CD4-positive, CD25-positive, alpha-beta regulatory T cell (primary cell): ENCODE measurements around the gene RAB26. TPM values are rescaled to one million over a fixed set of nuclear protein-coding genes. Genes with fewer than 3 reads are reported as not detected.

Experiments used
- ATAC-seq, 2 donors: fragments of 150-1000 bp; cut with Tn5 transposase; one replicate each; pipeline ENCODE4 v1.10.0; 2021; ENCODE audit warnings: low read depth in 2 of 2, moderate number of reproducible peaks in 2 of 2, moderate library complexity in 1 of 2
- DNase-seq, 3 donors: peaks; one replicate each; pipeline versions ENCODE4 v3.0.0 to v3.0.0-alpha.2; 2012 to 2022; ENCODE audit warnings: mixed read lengths in 1 of 3
- H3K27ac ChIP-seq: one replicate; pipeline ENCODE4 v1.7.0; 2013; ENCODE audit warnings: mild to moderate bottlenecking, low read length; ENCODE audit not compliant: insufficient read depth, poor library complexity, severe bottlenecking
- H3K27me3 ChIP-seq: one replicate; pipeline ENCODE4 v1.7.0; 2013; ENCODE audit warnings: low read length; ENCODE audit not compliant: control insufficient read depth, insufficient read depth
- H3K36me3 ChIP-seq: one replicate; pipeline ENCODE4 v1.7.0; 2013; ENCODE audit warnings: mild to moderate bottlenecking, low read length, moderate library complexity; ENCODE audit not compliant: control insufficient read depth, insufficient read depth
- H3K4me1 ChIP-seq: 2 replicates; pipeline ENCODE4 v1.7.0; 2013; ENCODE audit warnings: mild to moderate bottlenecking, low read length; ENCODE audit not compliant: insufficient read depth, control insufficient read depth, poor library complexity, severe bottlenecking
- H3K4me3 ChIP-seq: one replicate; pipeline ENCODE4 v1.7.0; 2013; ENCODE audit warnings: low read depth, mild to moderate bottlenecking, low read length, moderate library complexity
- H3K9me3 ChIP-seq, 2 experiments: 1 replicate in 1 of 2; 2 replicates in 1 of 2; pipeline ENCODE4 v1.7.0; 2013; ENCODE audit warnings: low read length in 2 of 2, mild to moderate bottlenecking in 1 of 2, moderate library complexity in 1 of 2; ENCODE audit not compliant: control insufficient read depth in 2 of 2
- H3K27ac Mint-ChIP-seq, 3 donors: one replicate each; pipeline ENCODE4 v1.8.0; 2020 to 2022; ENCODE audit warnings: mild to moderate bottlenecking in 3 of 3, mixed read lengths in 3 of 3, moderate library complexity in 2 of 3
- H3K27me3 Mint-ChIP-seq: one replicate; pipeline ENCODE4 v1.8.0; 2022; ENCODE audit warnings: mild to moderate bottlenecking, mixed read lengths
- H3K36me3 Mint-ChIP-seq: one replicate; pipeline ENCODE4 v1.8.0; 2020; ENCODE audit warnings: mixed read lengths
- H3K4me1 Mint-ChIP-seq, 4 donors: one replicate each; pipeline ENCODE4 v1.8.0; 2020 to 2022; ENCODE audit warnings: mixed read lengths in 4 of 4, mild to moderate bottlenecking in 1 of 4
- H3K4me3 Mint-ChIP-seq, 4 donors: one replicate each; pipeline ENCODE4 v1.8.0; 2020 to 2022; ENCODE audit warnings: mild to moderate bottlenecking in 4 of 4, mixed read lengths in 4 of 4, moderate library complexity in 3 of 4
- H3K9me3 Mint-ChIP-seq, 7 donors: one replicate each; pipeline ENCODE4 v1.8.0; 2020 to 2022; ENCODE audit warnings: mixed read lengths in 7 of 7, mild to moderate bottlenecking in 3 of 7, moderate library complexity in 2 of 7
- polyA plus RNA-seq, 4 donors: library from polyadenylated mRNA; unstranded; fragments of 300-500 nt; fragmentation: Illumina TruSeq; gene quantifications; one replicate each; pipeline ENCODE4 v1.2.3, GENCODE V29; 2021
- total RNA-seq: library from RNA; stranded (reverse); gene quantifications from one replicate; pipeline ENCODE4 v1.2.3, GENCODE V29; 2022

Gene RAB26
- total and polyA plus RNA-seq, 5 donors from 2014 or later = 0.38 to 1.2 (median 0.93) TPM; not detected in 1

DNA sequence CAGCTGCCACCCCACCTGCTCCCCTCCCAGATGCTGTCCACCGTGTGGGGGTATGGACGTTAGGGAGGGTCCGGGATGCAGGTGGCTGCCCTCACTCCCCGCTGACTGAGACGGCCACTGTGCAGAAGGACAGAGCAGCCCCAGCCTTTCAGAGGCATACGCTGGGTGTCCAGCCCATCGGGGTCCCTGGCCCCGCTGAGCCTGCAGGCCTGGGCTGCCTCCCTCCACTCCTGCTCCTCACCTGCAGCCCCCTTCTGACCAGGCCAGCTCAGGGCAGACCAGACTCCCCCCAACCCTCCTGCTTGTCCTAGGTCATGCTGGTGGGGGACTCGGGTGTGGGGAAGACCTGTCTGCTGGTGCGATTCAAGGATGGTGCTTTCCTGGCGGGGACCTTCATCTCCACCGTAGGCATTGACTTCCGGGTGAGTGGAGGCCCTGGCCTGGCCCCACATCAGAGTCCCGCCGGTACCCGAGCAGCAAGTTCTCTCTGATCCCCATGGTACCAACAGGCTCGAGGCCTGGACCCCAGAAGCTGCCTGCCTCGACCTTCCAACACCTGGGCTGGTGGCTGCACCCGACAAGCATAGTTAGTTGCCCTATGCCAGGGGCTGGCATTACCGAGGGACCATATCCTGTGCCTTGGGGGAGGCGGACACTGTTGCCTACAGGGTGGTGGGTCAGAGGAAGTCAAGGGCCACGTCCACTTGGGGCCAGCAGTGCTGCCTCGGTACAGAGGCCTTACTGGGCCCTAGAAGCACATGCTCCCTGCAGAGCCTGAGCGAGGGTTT, 1.4 kb downstream of the RAB26 start:
- no peaks in the 10 kb centered on the region for H3K27me3 ChIP-seq
- H3K9me3 Mint-ChIP-seq = no peaks in the 10 kb centered on the region
- H3K27ac ChIP-seq = no peak overlapping the region
- peaks cover 6% of the 10 kb centered on the region for H3K27me3 Mint-ChIP-seq
- no peak for ATAC-seq
- peaks cover 54% of the 10 kb centered on the region for H3K4me1 ChIP-seq
- H3K4me1 Mint-ChIP-seq = peaks cover 0 to 54% (median 14%) of the 10 kb centered on the region in 4 donors
- peaks cover 5% of the 10 kb centered on the region for H3K36me3 Mint-ChIP-seq
- H3K36me3 ChIP-seq = peaks cover 6% of the 10 kb centered on the region
- DNase-seq = no peak
- peak overlapping the region in 3 of 4 donors; percentile 44 to 48 (median 46) for H3K4me3 Mint-ChIP-seq
- no peaks in the 10 kb centered on the region for H3K9me3 ChIP-seq
- H3K27ac Mint-ChIP-seq = no peak overlapping the region
- no peak overlapping the region for H3K4me3 ChIP-seq

DNA sequence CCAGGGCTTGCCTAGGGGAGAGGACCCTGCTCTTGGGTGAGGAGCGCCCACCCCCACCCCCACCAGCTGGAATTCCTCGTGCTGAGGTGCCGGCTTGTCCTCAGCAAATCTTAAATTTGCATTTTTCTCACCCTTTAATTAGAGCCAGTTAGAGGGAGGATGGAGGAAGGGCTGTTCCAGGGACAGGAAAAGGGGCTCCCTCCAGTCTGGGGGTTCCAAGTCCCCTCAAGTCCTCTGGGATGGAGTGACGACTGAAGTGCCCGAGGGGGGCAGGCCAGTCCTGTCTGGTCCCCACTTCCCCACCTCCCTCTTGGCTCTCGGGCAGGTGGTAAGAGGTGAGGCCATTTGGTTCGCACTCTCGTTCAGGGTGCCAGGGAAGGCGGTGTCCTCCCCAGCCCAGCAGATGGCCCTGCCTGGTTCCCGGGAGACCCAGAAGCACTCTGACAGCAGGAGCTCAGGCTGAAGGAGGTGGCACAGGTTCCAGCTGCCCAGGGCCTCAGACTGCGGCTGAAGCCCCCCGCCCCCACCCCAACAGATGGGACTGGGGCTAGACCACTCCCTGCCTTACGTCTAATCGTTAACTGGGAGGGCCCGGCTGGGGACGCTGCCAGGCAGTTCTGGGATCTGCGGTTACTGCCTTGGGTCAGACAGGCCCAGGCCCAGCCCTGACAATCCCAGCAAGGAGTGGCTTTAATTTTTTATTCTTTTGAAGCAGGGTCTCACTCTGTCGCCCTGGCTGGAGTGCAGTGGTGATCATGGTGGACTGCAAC, 2.2 kb downstream of the RAB26 start:
- no peaks in the 10 kb centered on the region for H3K9me3 ChIP-seq
- H3K36me3 ChIP-seq = peaks cover 6% of the 10 kb centered on the region
- ATAC-seq = no peak
- no peak for DNase-seq
- peaks cover 0 to 57% (median 18%) of the 10 kb centered on the region in 4 donors for H3K4me1 Mint-ChIP-seq
- H3K27me3 Mint-ChIP-seq = peaks cover 6% of the 10 kb centered on the region
- H3K4me3 ChIP-seq = no peak overlapping the region
- H3K36me3 Mint-ChIP-seq = peaks cover 5% of the 10 kb centered on the region
- H3K27ac ChIP-seq = no peak overlapping the region
- no peaks in the 10 kb centered on the region for H3K27me3 ChIP-seq
- no peaks in the 10 kb centered on the region for H3K9me3 Mint-ChIP-seq
- peak overlapping the region in 3 of 4 donors; percentile 15 to 48 (median 46) for H3K4me3 Mint-ChIP-seq
- H3K4me1 ChIP-seq = peaks cover 55% of the 10 kb centered on the region
- no peak overlapping the region for H3K27ac Mint-ChIP-seq

DNA sequence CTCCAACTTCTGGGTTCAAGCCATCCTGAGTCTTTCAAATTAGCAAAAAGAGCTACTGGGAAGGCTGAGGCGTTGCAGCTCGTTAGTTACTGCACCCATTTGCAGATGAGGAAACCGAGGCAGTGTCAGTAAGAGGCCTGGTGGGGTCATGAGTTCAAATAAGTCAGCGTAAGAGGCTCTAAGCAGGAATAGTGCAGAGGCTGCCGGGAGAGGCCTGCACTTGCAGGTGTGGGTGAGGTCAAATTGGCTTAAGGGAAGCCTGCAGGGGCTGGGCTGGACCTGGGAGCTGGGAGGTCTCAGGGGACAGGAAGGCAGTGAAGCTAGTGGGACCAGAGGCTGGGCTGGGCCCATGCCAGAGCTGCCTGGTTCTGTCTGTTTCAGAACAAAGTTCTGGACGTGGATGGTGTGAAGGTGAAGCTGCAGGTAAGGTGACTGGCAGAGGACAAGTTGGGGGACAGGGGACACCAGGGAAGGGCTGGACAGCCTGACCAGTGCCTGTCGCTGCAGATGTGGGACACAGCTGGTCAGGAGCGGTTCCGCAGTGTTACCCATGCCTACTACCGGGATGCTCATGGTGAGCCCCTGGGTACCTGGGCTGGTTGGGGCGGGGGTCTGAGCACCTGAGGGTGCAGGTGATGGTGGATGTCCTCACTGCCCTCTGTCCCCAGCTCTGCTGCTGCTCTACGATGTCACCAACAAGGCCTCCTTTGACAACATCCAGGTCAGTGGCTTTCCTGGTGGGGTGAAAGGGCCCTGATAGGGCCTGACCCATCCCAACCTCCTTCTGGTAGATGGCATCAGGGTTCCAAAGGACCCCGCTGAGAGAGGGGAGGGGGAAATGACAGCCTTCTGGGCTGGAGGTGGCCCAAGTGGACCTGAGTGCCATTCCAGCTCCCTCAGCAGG, 3.0 kb downstream of the RAB26 start:
- Histone ChIP-seq H3K27me3 (no peaks in the 10 kb centered on the region), H3K9me3 (no peaks in the 10 kb centered on the region), H3K36me3 (peaks cover 6% of the 10 kb centered on the region), H3K27ac (no peak overlapping the region), H3K4me1 (peaks cover 60% of the 10 kb centered on the region), H3K4me3 (no peak overlapping the region)
- H3K4me1 Mint-ChIP-seq = peaks cover 0 to 57% (median 22%) of the 10 kb centered on the region in 4 donors
- H3K4me3 Mint-ChIP-seq = peak overlapping the region; percentile 5 to 77 (median 57)
- ATAC-seq (no peak), DNase-seq (no peak)
- H3K9me3 Mint-ChIP-seq = no peaks in the 10 kb centered on the region
- H3K27ac Mint-ChIP-seq = peak overlapping the region in 1 of 3 donors; percentile 81
- H3K36me3 Mint-ChIP-seq = peaks cover 5% of the 10 kb centered on the region
- H3K27me3 Mint-ChIP-seq = no peaks in the 10 kb centered on the region

DNA sequence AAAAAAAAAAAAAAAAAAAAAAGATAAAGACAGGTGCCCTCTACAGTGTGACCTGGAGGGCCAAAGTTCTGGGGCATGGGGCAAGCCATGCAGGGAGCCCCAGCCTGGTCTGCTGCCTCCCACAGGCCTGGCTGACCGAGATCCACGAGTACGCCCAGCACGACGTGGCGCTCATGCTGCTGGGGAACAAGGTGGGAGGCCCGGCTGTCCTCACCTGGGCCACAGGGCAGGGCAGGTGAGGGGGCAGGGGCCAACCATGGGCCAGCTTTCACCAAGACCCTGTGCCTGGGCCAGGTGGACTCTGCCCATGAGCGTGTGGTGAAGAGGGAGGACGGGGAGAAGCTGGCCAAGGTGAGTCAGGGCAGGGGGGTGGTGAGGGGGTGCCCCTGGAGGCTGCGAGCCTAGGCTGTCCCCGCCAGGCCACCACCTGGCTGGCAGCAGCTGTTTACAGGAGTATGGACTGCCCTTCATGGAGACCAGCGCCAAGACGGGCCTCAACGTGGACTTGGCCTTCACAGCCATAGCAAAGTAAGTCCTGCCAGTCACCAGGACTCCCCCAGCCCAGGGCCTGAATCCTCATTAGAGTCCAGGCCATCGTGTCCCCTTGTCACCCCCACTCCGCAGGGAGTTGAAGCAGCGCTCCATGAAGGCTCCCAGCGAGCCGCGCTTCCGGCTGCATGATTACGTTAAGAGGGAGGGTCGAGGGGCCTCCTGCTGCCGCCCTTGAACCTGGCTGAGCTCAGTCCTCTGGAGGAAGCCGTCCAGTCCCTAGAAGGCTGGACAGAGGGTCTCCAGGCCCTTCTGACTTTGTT, 4.5 kb downstream of the RAB26 start:
- H3K9me3 ChIP-seq = no peaks in the 10 kb centered on the region
- peak overlapping the region; percentile 23 for H3K27ac ChIP-seq
- H3K9me3 Mint-ChIP-seq = no peaks in the 10 kb centered on the region
- ATAC-seq = no peak
- no peaks in the 10 kb centered on the region for H3K27me3 ChIP-seq
- peak overlapping the region; percentile 72 for H3K4me3 ChIP-seq
- peaks cover 74% of the 10 kb centered on the region for H3K4me1 ChIP-seq
- DNase-seq = no peak
- H3K36me3 Mint-ChIP-seq = peaks cover 5% of the 10 kb centered on the region
- peak overlapping the region; percentile 86 to 97 (median 90) for H3K4me3 Mint-ChIP-seq
- H3K36me3 ChIP-seq = peaks cover 6% of the 10 kb centered on the region
- no peaks in the 10 kb centered on the region for H3K27me3 Mint-ChIP-seq
- peak overlapping the region; percentile 69 to 90 (median 79) for H3K27ac Mint-ChIP-seq
- H3K4me1 Mint-ChIP-seq = peaks cover 0 to 70% (median 28%) of the 10 kb centered on the region in 4 donors

DNA sequence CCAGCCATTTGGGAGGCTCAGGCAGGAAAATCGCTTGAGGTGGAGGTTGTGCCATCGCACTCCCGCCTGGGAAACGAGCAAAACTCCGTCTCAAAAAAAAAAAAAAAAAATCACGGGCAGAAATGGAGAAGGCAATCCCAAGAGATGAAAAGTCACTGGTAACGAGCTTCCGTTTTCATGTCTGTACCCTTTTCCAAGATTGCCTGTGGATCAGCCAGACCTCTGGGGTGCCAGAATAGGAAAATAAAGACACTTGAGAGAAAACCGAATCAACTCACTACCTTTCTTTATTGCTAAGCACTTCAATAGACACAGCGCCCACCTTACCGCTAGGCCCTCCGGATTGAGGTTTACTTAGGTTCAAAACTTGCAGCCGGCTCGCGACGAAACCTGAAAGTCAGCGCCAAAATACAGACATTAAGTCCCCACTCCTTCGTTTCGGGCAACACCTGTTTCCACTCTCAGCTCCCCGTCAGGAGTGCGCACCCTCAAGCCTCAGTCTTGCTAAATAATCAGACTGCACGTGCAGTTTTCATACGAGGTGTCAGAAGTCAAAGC, 6.2 kb downstream of the RAB26 start:
- peaks cover 0 to 73% (median 28%) of the 10 kb centered on the region in 4 donors for H3K4me1 Mint-ChIP-seq
- no peaks in the 10 kb centered on the region for H3K27me3 Mint-ChIP-seq
- Histone ChIP-seq H3K36me3 (peaks cover 6% of the 10 kb centered on the region), H3K27me3 (no peaks in the 10 kb centered on the region), H3K27ac (peak overlapping the region; percentile 85), H3K4me1 (peaks cover 60% of the 10 kb centered on the region), H3K9me3 (no peaks in the 10 kb centered on the region), H3K4me3 (peak overlapping the region; percentile 91)
- H3K9me3 Mint-ChIP-seq = no peaks in the 10 kb centered on the region
- ATAC-seq = no peak
- peak overlapping the region; percentile 86 to 97 (median 88) for H3K4me3 Mint-ChIP-seq
- DNase-seq = no peak
- H3K36me3 Mint-ChIP-seq = peaks cover 5% of the 10 kb centered on the region
- peak overlapping the region; percentile 79 to 87 (median 85) for H3K27ac Mint-ChIP-seq

DNA sequence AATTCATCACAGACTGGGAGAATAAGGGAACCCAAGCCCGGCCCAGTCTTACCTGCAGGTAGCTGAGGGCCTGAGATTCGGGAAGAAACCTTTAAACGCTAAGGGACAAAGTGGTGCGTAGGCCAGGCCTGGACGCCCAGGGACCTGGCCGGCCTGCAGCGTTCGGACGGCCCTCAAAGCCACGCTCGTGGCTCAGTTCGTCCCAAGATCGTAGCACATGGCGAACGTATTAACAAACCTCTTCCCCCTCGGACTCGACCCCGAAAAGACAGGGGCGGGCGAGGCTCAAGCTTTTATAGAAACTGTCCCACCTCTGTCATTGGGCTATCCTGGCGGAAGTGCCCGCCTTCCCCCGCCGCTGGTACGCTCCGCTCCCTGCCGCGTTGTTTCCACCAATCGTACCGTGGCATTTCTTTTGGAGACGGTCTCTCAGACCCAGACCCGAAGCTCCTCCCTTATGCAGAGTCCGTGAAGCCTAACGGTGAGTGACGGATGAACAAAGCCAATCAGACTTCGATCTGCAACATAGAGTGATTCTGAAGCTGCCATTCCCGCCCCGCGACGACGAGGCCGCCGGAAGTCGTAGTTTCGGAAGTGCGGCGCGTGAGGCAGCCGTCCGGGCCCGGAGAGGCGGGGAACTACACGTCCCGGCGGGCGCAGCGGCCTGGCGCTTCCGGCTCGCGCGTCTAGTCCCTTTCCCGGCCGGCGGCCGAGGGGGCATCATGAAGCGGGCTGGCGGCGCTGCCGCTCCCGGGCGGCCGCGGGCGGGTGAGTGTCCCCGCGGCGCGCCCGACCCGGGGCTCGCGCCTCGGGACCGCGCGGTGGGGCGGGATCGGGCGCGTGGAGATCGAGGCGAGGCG, 6.9 kb downstream of the RAB26 start, which contains the start of gene TRAF7:
Gene TRAF7, plus strand, starts transcription at position 692 of the 860 bp plus-strand sequence. CDS start 8,139 bp downstream, outside the sequence.
- peaks cover 5% of the 10 kb centered on the region for H3K36me3 Mint-ChIP-seq
- H3K27ac ChIP-seq = peak within 1 kb of the TSS; percentile 85
- peaks cover 0 to 67% (median 28%) of the 10 kb centered on the region in 4 donors for H3K4me1 Mint-ChIP-seq
- peak within 1 kb of the TSS; percentile 91 for H3K4me3 ChIP-seq
- H3K9me3 ChIP-seq = no peaks in the 10 kb centered on the region
- peak within 1 kb of the TSS; percentile 86 to 98 (median 96) for H3K4me3 Mint-ChIP-seq
- peak within 1 kb of the TSS; percentile 79 to 96 (median 94) for H3K27ac Mint-ChIP-seq
- H3K27me3 ChIP-seq = no peaks in the 10 kb centered on the region
- H3K36me3 ChIP-seq = peaks cover 6% of the 10 kb centered on the region
- H3K4me1 ChIP-seq = peaks cover 58% of the 10 kb centered on the region
- ATAC-seq = peak; percentile 94 to 96
- peak; percentile 97 to 100 (median 99) for DNase-seq
- H3K27me3 Mint-ChIP-seq = no peaks in the 10 kb centered on the region
- H3K9me3 Mint-ChIP-seq = no peaks in the 10 kb centered on the region
